SK-N-SH treated with all-trans-retinoic acid at 6 μM for 48 hours (cell line): ENCODE measurements around the gene NPAS3.

Source experiments
- GLIS3 ChIP-seq: fragments of 250-450 bp; sonication (Bioruptor Pico); IDR thresholded peaks from 2 replicates; pipeline ENCODE4 v1.5.0; 2020; ENCODE audit warnings: mild to moderate bottlenecking, moderate library complexity
- PATZ1 ChIP-seq: fragments of 250-450 bp; sonication (Bioruptor Pico); IDR thresholded peaks from 2 replicates; pipeline ENCODE4 v1.8.0; 2020; ENCODE audit warnings: mild to moderate bottlenecking, moderate library complexity, borderline replicate concordance
- PPARA ChIP-seq: fragments of 250-450 bp; sonication (Bioruptor Pico); IDR thresholded peaks from 2 replicates; pipeline ENCODE4 v1.5.0; 2020; ENCODE audit warnings: mild to moderate bottlenecking, borderline replicate concordance
- RARB ChIP-seq: fragments of 250-450 bp; sonication (Bioruptor Pico); IDR thresholded peaks from 2 replicates; pipeline ENCODE4 v1.8.0; 2021; ENCODE audit warnings: mild to moderate bottlenecking, moderate library complexity
- SNAI2 ChIP-seq: fragments of 250-450 bp; sonication (Bioruptor Pico); IDR thresholded peaks from 2 replicates; pipeline ENCODE4 v1.5.0; 2020; ENCODE audit warnings: mild to moderate bottlenecking, moderate library complexity
- ZC3H10 ChIP-seq: fragments of 250-450 bp; sonication (Bioruptor Pico); IDR thresholded peaks from 2 replicates; pipeline ENCODE4 v1.5.1; 2021; ENCODE audit warnings: mild to moderate bottlenecking, moderate library complexity
- ZFP3 ChIP-seq: fragments of 250-450 bp; sonication (Bioruptor Pico); IDR thresholded peaks from 2 replicates; pipeline ENCODE4 v1.5.0; 2020; ENCODE audit warnings: mild to moderate bottlenecking, moderate library complexity
- ZFP30 ChIP-seq: fragments of 450-650 bp; formaldehyde crosslinking; IDR thresholded peaks from 2 replicates; pipeline ENCODE4 v1.5.0; 2022; ENCODE audit warnings: mild to moderate bottlenecking, moderate library complexity
- ZNF565 ChIP-seq: fragments of 450-650 bp; formaldehyde crosslinking; conservative IDR thresholded peaks from 2 replicates; pipeline ENCODE4 v1.5.0; 2020; ENCODE audit warnings: low read depth, mild to moderate bottlenecking, moderate library complexity

GRCh38 chr14:32993921-32994320 is 55.2 kb downstream of the NPAS3 start:
- TF ChIP-seq ZC3H10 (CRISPR knock-in tag) = no peak
- TF ChIP-seq GLIS3 = no peak
- TF ChIP-seq PPARA (CRISPR knock-in tag) = no peak
- no peak for TF ChIP-seq ZFP30
- TF ChIP-seq SNAI2 (CRISPR knock-in tag) = no peak
- TF ChIP-seq PATZ1 = no peak
- TF ChIP-seq ZFP3 (CRISPR knock-in tag) = no peak
- no peak for TF ChIP-seq RARB (CRISPR knock-in tag)
- no peak for TF ChIP-seq ZNF565 (CRISPR knock-in tag)
